ENCODE data around the gene ZNF276.

GRCh38 chr16:89784406-89784805 lies 63.1 kb downstream of the ZNF276 start:
- TF ChIP-seq EP300 (IDR thresholded peaks at IDR 0.05) (no peak), POLR2A (IDR thresholded peaks at IDR 0.05; ENCODE audit: low read depth) (no peak), CTCF (IDR thresholded peaks at IDR 0.05) (no peak), POLR2AphosphoS5 (IDR thresholded peaks at IDR 0.05) (no peak)
